Stimulated activated CD4-positive, alpha-beta T cell treated with anti-CD3 and anti-CD28 coated beads, Interleukin-4, amount 100 ng/mL, for 1 hour (primary cell): ENCODE data around the gene ZP3.
"Not testable (repeated sequence)": the region's sequence is repeated elsewhere in the genome, so short reads cannot be mapped to it uniquely, and the experiment has no call there.

Experiments
- DNase-seq: peaks from one replicate; pipeline ENCODE4 v3.0.0-alpha.2; 2020

Gene ZP3

DNA sequence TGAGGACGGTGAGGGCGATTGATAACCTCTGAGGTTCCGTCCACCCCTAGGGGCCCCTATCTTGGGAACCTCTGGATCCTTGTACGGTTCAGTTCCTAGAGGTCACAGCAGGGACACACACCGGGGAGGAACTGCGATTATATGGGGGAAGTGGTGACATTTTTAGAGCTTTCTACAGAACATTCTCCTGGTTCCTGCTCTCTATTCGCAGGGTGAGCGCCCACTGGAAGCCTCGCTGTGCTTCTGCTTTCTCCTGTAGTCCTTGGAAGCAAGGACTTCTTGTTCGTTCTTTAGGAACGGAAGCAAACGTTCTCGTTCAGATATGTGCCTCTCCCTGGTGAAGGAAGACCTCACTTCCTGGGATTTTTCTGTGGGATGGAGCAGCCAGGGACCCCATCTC is 63.2 kb downstream of the ZP3 start:
- not testable (repeated sequence) for DNase-seq
